ENCODE measurements around the gene SYNM.

Gene SYNM

DNA sequence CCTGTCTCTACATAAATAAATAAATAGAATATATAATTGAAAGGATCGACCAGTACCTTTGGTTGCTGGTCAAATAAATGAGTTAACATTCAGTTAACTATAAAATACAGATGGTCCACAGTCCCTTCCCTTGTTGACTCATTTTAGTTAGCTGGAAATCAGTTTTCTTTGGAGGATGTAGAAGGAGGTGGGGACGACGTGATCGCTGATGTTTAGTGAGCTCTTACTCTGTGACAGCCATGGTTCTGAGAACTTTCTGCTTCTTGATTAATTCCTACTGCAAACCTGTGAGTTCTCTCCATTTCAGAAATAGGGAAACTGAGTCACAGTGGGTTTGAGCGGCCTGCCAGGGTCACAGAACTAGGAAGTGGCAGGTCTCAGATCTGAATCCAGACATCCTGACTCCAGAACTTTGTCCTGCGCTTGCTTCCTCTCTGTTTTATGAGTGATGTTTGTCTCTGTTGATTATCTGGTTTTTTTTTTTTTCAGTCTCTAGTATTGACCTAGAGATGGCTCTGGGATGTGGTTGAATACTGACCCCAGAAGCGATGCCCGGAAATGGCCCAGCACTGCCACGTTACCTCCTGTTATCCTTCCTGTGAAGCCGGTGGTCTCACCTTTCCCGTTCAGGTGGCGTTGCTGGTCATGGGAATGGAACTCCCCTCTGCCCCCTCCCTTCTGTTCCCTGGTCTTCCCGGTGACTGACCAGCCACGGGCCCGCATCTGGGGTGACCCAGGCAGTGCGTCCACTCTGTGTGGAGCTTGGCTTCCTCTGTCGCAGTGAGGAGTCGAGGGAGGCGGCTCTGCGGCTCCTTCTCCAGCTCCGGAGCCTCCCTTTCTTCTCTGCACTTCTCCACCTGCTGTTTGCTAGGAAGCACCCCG lies 18.2 kb downstream of the SYNM start:
- no peak for DNase-seq (ENCODE audit: low read depth in 2 of 2)

- DNase-seq (ENCODE audit: low read depth in 2 of 2): no peak
Measured at GRCh38 chr15:99123713-99124451, 19.0 kb downstream of the SYNM start.

DNA sequence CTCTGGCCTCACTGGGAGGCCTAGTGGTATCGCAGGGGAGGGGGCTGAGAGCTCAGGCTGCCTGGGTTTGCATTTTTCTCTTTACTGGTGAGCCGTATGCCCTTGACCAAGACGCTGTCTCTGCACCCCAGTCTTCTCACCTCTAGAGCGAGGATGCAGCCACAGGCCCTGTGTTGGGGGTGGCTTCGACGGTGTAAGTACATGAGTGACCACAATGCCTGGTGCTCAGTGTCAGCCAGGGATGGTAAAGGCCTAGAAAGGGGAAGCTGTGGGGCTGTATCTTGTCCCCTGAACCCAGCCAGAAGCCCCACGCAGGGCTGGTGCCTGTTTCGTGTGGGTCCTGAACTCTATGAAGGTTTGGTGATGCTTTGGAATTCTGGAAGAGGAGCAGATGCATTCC lies 19.8 kb downstream of the SYNM start:
- DNase-seq (ENCODE audit: low read depth in 2 of 2): no peak

DNA sequence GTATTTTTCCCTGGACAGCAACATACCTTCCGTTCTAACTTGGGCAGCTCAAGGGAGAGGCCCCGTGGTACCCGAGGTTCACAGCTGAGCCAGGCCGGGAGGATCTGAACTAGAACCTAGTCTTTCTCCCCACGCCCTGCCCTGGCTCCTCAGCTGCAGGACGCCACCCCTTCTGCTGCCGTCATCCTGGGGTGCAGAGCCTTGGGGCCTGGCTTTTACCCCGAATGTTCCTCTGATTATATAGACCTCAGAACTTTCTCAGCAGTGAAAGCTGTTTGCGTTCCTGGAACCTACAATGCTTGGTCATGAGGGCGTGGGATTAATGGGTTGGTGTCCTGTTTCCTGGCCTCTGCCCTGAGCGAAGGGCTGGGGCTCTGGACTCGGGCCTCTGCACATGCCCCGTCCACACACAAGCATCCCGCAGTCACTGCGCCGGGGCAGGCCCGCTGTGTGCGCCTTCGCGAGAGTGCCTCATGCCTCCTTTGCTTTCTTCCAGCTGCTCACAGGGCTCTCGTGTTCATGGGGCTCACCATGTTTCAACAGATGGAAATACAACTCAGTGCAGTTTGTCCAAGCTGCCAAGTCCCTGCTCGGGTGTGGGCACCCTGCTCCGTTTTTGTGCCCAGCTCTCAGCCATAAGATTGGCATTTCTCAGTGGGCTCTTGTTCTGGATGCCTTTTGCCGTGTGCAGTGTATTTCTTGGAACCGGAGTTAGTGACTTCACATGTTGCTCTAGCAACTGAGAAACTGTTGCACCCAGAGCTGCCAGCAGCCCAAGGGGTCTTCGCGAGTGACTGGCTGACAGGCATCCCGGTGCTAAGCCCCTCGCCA lies 20.4 kb downstream of the SYNM start:
- DNase-seq (ENCODE audit: low read depth in 2 of 2): no peak

- no peak for DNase-seq (ENCODE audit: low read depth in 2 of 2)
Measured at GRCh38 chr15:99126131-99126588, 21.3 kb downstream of the SYNM start.

- no peak for DNase-seq (ENCODE audit: low read depth in 2 of 2)
Measured at GRCh38 chr15:99126930-99127329, 22.1 kb downstream of the SYNM start.

DNA sequence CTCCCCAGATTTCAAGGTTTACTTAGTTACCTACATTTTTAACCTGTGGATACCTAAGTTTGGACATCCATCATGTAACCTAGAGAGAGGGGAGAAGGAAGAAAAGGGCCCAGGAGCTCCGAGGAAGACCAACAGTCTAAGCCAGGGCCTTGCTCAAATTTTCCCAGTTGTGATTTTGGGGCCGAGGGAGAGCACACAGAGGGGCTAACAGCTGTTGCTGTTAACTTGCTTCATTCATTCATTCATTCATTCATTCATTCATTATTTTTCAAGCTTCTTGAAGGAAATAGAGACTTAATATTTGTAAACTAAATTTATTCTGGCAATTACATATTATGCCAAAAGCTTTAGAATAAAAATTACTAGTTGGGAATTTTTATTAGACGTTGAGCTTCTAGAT lies 22.9 kb downstream of the SYNM start:
- DNase-seq (ENCODE audit: low read depth in 2 of 2): no peak

GRCh38 chr15:99128411-99128810 lies 23.5 kb downstream of the SYNM start:
- no peak for DNase-seq (ENCODE audit: low read depth in 2 of 2)

DNA sequence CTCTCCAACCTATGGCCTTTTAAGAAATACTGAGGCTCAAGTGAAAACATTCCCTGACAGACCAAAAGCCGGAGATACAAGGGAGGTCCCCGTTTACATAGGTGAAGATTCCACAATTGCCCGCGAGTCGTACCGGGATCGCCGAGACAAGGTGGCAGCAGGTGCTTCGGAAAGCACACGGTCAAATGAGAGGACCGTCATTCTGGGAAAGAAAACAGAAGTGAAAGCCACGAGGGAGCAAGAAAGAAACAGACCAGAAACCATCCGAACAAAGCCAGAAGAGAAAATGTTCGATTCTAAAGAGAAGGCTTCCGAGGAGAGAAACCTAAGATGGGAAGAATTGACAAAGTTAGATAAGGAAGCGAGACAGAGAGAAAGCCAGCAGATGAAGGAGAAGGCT lies 24.8 kb downstream of the SYNM start:
- no peak for DNase-seq (ENCODE audit: low read depth in 2 of 2)

DNA sequence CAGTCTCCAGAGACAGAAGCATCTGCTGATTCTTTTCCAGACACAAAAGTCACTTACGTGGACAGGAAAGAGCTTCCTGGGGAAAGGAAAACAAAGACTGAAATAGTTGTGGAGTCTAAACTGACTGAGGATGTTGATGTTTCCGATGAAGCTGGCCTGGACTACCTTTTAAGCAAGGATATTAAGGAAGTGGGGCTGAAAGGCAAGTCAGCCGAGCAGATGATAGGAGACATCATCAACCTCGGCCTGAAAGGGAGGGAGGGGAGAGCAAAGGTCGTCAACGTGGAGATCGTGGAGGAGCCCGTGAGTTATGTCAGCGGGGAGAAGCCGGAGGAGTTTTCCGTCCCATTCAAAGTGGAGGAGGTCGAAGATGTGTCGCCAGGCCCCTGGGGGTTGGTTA lies 25.4 kb downstream of the SYNM start:
- DNase-seq (ENCODE audit: low read depth in 2 of 2): no peak

DNA sequence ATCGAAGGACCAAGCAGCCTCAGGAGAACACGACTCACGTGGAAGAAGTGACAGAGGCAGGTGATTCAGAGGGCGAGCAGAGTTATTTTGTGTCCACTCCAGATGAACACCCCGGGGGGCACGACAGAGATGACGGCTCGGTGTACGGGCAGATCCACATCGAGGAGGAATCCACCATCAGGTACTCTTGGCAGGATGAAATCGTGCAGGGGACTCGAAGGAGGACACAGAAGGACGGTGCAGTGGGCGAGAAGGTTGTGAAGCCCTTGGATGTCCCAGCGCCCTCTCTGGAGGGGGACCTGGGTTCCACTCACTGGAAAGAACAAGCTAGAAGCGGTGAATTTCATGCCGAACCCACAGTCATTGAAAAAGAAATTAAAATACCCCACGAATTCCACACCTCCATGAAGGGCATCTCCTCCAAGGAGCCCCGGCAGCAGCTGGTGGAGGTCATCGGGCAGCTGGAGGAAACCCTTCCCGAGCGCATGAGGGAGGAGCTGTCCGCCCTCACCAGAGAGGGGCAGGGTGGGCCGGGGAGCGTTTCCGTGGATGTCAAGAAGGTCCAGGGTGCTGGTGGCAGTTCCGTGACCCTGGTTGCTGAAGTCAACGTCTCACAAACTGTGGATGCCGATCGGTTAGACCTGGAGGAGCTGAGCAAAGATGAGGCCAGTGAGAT lies 26.0 kb downstream of the SYNM start:
- no peak for DNase-seq (ENCODE audit: low read depth in 2 of 2)

- DNase-seq (ENCODE audit: low read depth in 2 of 2): no peak
Measured at GRCh38 chr15:99131441-99132023, 26.7 kb downstream of the SYNM start.

DNA sequence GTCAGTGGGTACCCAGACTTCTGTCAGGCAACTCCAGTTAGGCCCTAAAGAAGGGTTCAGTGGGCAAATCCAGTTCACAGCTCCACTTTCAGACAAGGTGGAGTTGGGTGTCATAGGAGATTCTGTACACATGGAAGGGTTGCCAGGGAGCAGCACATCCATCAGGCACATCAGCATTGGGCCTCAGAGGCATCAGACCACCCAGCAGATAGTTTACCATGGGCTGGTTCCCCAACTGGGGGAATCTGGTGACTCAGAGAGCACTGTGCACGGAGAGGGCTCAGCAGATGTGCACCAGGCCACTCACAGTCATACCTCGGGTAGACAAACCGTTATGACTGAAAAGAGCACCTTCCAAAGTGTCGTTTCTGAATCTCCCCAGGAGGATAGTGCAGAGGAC lies 27.2 kb downstream of the SYNM start:
- no peak for DNase-seq (ENCODE audit: low read depth in 2 of 2)

DNA sequence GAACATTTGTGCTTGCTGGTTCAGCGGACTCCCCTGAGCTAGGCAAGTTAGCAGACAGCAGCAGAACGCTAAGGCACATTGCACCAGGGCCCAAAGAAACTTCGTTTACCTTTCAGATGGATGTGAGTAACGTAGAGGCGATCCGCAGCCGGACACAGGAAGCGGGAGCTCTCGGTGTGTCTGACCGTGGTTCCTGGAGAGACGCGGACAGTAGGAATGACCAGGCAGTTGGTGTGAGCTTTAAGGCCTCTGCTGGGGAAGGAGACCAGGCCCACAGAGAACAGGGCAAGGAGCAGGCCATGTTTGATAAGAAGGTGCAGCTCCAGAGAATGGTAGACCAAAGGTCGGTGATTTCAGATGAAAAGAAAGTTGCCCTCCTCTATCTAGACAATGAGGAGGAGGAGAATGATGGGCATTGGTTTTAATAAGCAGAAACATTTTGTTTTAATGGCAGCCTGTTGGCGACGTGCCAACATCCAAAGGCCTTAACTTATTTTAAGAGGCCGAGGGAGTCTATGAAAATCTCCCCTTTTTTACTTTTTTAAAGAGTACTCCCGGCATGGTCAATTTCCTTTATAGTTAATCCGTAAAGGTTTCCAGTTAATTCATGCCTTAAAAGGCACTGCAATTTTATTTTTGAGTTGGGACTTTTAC lies 27.9 kb downstream of the SYNM start:
- DNase-seq (ENCODE audit: low read depth in 2 of 2): no peak

DNA sequence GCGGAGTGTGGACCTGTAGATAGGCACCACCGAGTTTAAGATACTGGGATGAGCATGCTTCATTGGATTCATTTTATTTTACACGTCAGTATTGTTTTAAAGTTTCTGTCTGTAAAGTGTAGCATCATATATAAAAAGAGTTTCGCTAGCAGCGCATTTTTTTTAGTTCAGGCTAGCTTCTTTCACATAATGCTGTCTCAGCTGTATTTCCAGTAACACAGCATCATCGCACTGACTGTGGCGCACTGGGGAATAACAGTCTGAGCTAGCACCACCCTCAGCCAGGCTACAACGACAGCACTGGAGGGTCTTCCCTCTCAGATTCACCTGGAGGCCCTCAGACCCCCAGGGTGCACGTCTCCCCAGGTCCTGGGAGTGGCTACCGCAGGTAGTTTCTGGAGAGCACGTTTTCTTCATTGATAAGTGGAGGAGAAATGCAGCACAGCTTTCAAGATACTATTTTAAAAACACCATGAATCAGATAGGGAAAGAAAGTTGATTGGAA lies 29.5 kb downstream of the SYNM start:
- DNase-seq (ENCODE audit: low read depth in 2 of 2): no peak

- DNase-seq (ENCODE audit: low read depth in 2 of 2): no peak
Measured at GRCh38 chr15:99135194-99135593, 30.3 kb downstream of the SYNM start.

DNA sequence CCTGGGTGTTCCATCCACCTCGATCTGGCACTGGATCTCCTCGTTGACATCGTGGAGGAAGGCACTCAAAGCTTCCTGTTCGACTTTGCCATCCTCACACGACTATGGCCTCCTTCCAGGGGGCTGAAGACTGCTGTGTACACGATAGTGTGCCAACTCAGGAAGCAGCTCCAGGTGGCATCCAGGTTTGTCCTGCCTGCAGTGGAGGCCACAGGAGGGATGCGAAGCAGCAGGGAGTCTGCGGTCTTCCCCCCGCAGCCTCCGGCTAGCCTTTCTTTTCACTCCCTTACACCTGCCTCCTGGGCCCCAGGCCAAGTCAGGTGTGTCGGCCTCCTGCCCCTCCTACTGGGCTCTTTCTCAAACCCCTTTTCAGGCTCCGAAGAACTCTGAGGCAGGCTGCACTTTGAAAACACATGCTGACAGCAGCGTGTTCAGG lies 32.2 kb downstream of the SYNM start:
- no peak for DNase-seq (ENCODE audit: low read depth in 2 of 2)

DNA sequence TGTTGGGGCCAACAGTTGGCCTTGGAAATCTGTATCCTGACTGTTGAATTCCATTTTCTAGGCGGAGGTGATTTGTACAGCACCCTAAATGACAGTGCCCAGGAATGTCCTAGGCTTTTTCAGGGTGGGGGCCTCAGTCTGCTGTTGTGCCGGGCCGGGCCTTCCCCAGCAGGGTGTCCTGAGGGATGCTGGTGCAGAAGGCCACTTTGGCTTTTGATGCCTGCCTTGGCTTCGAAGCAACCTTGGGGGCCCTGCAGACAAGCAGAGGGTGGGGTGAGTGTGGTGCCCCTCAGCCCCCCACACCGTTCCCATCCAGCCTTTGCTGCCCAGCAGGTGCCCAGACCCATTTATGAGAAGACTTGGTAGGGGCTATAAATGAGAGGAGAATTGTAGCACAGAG lies 33.0 kb downstream of the SYNM start:
- DNase-seq (ENCODE audit: low read depth in 2 of 2): no peak

GRCh38 chr15:99138491-99138982 lies 33.7 kb downstream of the SYNM start:
- no peak for DNase-seq (ENCODE audit: low read depth in 2 of 2)

DNA sequence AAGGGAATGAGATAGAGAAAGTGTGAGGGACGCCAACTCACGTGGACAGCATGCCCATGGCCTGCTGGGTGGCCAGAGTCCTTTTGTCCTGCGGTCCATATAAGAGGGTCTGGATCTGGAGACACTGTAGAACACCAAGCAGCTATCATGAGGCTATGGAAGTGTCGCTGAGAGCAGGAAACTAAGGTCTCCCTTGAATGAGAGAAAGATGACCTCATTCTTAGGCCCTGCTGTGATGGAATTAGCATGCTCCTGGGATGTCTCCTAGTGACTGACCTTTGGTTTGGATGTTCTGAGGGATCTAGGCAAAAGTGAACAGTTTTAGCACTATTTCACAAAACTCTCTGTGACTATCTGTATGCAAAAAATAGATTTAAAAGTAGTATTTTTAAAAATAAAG lies 34.4 kb downstream of the SYNM start:
- no peak for DNase-seq (ENCODE audit: low read depth in 2 of 2)

Data from stimulated activated CD4-positive, alpha-beta T cell treated with anti-CD3 and anti-CD28 coated beads, Interleukin-15, amount 100 ng/mL, for 48 hours (primary cell).